PC-9 (cell line): ENCODE data around the gene ALG1. TPM values are rescaled to one million over a fixed set of nuclear protein-coding genes. Genes with fewer than 3 reads are reported as not detected.

ENCODE experiments used
- BruUV-seq: library from RNA; stranded (reverse); fragments of 400-500 nt; replicated peaks from 2 replicates; lab custom pipeline; 2021; lab: Mats Ljungman, UMichigan
- CTCF ChIA-PET: fragments of 300-600 bp; sonication (Branson Sonifier 250); formaldehyde crosslinking; loops from one replicate; lab custom pipeline; 2022; ENCODE audit warnings: antibody characterized with exemption; lab: Charles Lee
- POLR2A ChIA-PET: fragments of 300-600 bp; sonication (Branson Sonifier 250); formaldehyde crosslinking; loops from one replicate; lab custom pipeline; 2022; ENCODE audit warnings: antibody characterized with exemption; ENCODE audit not compliant: unreplicated experiment; lab: Charles Lee
- DNase-seq, 2 experiments: peaks; one replicate each; pipeline versions ENCODE4 v3.0.0 to v3.0.0-alpha.2; 2015 to 2022; ENCODE audit warnings: mixed read lengths in 1 of 2
- H2AFZ ChIP-seq: fragments of 200-600 bp; sonication (generic); 2 replicates; pipeline ENCODE4 v1.8.1; 2017; ENCODE audit warnings: antibody characterized with exemption
- H3F3A ChIP-seq: fragments of 200-600 bp; sonication (generic); 2 replicates; pipeline ENCODE4 v1.8.1; 2017; ENCODE audit warnings: antibody characterized with exemption, mild to moderate bottlenecking, low read depth; ENCODE audit not compliant: insufficient read depth
- H3K27ac ChIP-seq: fragments of 200-600 bp; sonication (generic); 2 replicates; pipeline ENCODE4 v1.6.1; 2016; ENCODE audit warnings: mixed run types
- H3K27me3 ChIP-seq: fragments of 200-600 bp; sonication (generic); 2 replicates; pipeline ENCODE4 v1.6.1; 2016; ENCODE audit warnings: low read depth, mixed run types; ENCODE audit not compliant: insufficient read depth
- H3K36me3 ChIP-seq: fragments of 200-600 bp; sonication (generic); 2 replicates; pipeline ENCODE4 v1.6.1; 2016; ENCODE audit warnings: low read depth, mixed run types
- H3K4me1 ChIP-seq: fragments of 200-600 bp; sonication (generic); replicated peaks from 2 replicates; pipeline ENCODE4 v1.6.1; 2016; ENCODE audit warnings: mixed run types; ENCODE audit not compliant: insufficient read depth
- H3K4me2 ChIP-seq: fragments of 200-600 bp; sonication (generic); 2 replicates; pipeline ENCODE4 v1.6.1; 2017; ENCODE audit warnings: mixed run types
- H3K4me3 ChIP-seq: fragments of 200-600 bp; sonication (generic); 2 replicates; pipeline ENCODE4 v1.6.1; 2016; ENCODE audit warnings: mixed run types
- H3K79me2 ChIP-seq: fragments of 200-600 bp; sonication (generic); 2 replicates; pipeline ENCODE4 v1.6.1; 2017; ENCODE audit warnings: low read depth, mixed run types
- H3K9me2 ChIP-seq: fragments of 200-600 bp; sonication (generic); 2 replicates; pipeline ENCODE4 v1.8.1; 2017; ENCODE audit warnings: mild to moderate bottlenecking; ENCODE audit not compliant: insufficient read depth
- H3K9me3 ChIP-seq: fragments of 200-600 bp; sonication (generic); 2 replicates; pipeline ENCODE4 v1.8.1; 2016; ENCODE audit warnings: low read depth; ENCODE audit not compliant: insufficient read depth
- H4K20me1 ChIP-seq: fragments of 200-600 bp; sonication (generic); 2 replicates; pipeline ENCODE4 v1.8.1; 2017; ENCODE audit not compliant: insufficient read depth
- EZH2 ChIP-seq: fragments of 200-600 bp; sonication (generic); IDR thresholded peaks from 2 replicates; pipeline ENCODE4 v1.8.0; 2017; ENCODE audit warnings: antibody characterized with exemption, low read depth
- intact Hi-C: fragments of 100-400 bp; cut with micrococcal nuclease; formaldehyde crosslinking; loops from one replicate; pipeline ENCODE4 v1.10.0; 2022; ENCODE audit not compliant: unreplicated experiment
- total RNA-seq: library from RNA; stranded (reverse); gene quantifications from 2 replicates; pipeline ENCODE4 v1.2.3, GENCODE V29; 2021
- TF ChIP-seq, protein P1 (sequence below): fragments of 200-600 bp; sonication (generic); conservative IDR thresholded peaks from 2 replicates; pipeline ENCODE4 v1.6.1; 2017; ENCODE audit warnings: mixed run types, antibody characterized with exemption, mild to moderate bottlenecking, moderate library complexity

The ALG1 gene
- total RNA-seq, 1 experiment from 2014 or later = 37.3 TPM

DNA sequence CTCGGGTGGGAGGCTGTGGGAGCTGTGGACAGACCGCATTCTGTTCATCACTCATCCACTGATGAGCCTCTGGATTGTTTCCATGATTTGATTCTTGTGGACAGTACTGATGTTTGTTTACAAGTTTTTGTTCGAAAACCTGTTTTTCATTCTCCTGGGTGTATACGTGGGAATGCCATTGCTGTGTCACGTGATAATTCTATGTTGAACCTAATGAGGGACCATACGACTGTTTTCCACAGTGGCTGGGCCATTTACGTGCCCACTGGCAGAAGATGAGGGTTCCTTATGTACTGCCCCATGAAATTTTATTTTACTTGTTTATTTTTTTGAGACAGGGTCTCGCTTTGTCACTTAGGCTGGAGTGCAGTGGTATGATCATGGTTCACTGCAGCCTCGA lies 2.6 kb upstream of the ALG1 start:
- CTCF ChIA-PET = no interaction called here
- DNase-seq = no peak
- intact Hi-C loops = no loop called here
- Histone ChIP-seq H3K4me1 (peaks cover 12% of the 10 kb centered on the region), H3F3A (no peaks in the 10 kb centered on the region; the same call in 1 of the 2 replicates), H3K36me3 (no peaks in the 10 kb centered on the region), H3K9me2 (no peaks in the 10 kb centered on the region), H3K9me3 (no peaks in the 10 kb centered on the region), H3K79me2 (peaks cover 16% of the 10 kb centered on the region; the same call in 1 of the 2 replicates), H2AFZ (no peak overlapping the region), H3K27ac (no peak overlapping the region), H3K27me3 (peaks cover 30% of the 10 kb centered on the region), H3K4me2 (no peak overlapping the region), H3K4me3 (no peak overlapping the region), H4K20me1 (no peaks in the 10 kb centered on the region; the same call in 1 of the 2 replicates)
- BruUV-seq = no TSS peak
- TF ChIP-seq, protein P1, sequence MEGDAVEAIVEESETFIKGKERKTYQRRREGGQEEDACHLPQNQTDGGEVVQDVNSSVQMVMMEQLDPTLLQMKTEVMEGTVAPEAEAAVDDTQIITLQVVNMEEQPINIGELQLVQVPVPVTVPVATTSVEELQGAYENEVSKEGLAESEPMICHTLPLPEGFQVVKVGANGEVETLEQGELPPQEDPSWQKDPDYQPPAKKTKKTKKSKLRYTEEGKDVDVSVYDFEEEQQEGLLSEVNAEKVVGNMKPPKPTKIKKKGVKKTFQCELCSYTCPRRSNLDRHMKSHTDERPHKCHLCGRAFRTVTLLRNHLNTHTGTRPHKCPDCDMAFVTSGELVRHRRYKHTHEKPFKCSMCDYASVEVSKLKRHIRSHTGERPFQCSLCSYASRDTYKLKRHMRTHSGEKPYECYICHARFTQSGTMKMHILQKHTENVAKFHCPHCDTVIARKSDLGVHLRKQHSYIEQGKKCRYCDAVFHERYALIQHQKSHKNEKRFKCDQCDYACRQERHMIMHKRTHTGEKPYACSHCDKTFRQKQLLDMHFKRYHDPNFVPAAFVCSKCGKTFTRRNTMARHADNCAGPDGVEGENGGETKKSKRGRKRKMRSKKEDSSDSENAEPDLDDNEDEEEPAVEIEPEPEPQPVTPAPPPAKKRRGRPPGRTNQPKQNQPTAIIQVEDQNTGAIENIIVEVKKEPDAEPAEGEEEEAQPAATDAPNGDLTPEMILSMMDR = no peak
- no peak for TF ChIP-seq EZH2
- POLR2A ChIA-PET = no interaction called here

DNA sequence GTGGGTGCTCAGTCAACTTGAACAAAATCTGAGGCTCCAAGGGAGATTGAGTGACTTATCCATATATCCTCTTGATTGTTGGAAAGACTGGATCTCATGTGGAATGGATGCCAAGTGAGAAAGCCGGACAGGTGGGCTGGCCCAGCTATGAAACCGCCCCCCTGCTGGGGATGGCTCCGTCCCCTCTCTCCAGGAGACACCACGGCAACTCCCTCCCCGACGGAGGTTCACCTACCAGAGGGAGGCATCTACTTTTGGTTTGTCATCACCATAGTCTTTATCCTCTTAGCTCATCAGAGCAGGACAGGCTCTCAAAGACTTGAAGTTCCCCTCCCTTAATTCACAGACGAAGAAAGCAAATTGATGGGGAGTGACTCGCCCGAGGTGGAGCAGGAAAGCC lies 1.8 kb upstream of the ALG1 start:
- CTCF ChIA-PET = no interaction called here
- no peak overlapping the region for H3K27ac ChIP-seq
- intact Hi-C loops = no loop called here
- H3K4me1 ChIP-seq = peaks cover 12% of the 10 kb centered on the region
- peaks cover 23% of the 10 kb centered on the region for H3K27me3 ChIP-seq
- no peaks in the 10 kb centered on the region for H3K9me3 ChIP-seq
- no peak overlapping the region for H3K4me3 ChIP-seq
- DNase-seq = no peak
- H3K4me2 ChIP-seq = no peak overlapping the region
- POLR2A ChIA-PET = interaction anchor here (0.5 kb wide), 1 partner anchor 159 kb away, joined by 3 read pairs; no protein-coding TSS in a partner anchor
- no peaks in the 10 kb centered on the region; the same call in 1 of the 2 replicates for H4K20me1 ChIP-seq
- H3K79me2 ChIP-seq = peaks cover 22% of the 10 kb centered on the region; the same call in 1 of the 2 replicates
- no peaks in the 10 kb centered on the region for H3K9me2 ChIP-seq
- TF ChIP-seq EZH2 = no peak
- TF ChIP-seq, protein P1 = no peak
- H3F3A ChIP-seq = no peaks in the 10 kb centered on the region; the same call in 1 of the 2 replicates
- H2AFZ ChIP-seq = no peak overlapping the region
- no peaks in the 10 kb centered on the region for H3K36me3 ChIP-seq
- no TSS peak for BruUV-seq

DNA sequence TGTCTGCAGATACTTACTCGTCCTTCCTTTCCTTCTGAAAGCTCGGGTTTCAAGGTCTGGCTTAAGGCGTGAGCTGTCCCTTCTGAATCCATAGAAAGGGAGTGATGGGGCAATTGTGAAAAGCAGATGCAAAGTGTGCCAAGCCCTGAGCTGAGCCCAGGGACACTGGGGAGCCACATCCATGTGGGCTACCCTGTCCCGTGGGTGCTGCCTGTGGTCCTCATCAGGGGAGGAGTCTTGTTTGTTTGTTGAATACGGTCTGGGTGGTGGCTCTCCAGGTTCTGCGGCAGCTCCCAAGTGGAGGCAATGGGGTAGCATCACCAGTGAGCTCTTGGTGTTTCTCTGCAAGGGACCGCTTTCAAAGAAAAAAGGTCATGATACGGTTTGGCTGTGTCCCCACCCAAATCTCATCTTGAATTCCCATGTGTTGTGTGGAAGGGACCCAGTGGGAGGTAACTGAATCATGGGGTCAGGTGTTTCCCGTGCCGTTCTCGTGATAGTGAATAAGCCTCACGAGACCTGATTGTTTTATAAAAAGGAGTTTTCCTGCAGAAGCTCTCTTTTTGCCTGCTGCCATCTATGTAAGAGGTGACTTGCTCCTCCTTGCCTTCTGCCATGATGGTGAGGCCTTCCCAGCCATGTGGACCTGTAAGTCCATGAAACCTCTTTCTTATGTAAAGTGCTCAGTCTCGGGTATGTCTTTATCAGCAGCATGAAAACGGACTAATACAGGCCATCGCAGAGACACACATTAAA lies 1.0 kb upstream of the ALG1 start:
- peaks cover 15% of the 10 kb centered on the region for H3K27me3 ChIP-seq
- CTCF ChIA-PET = no interaction called here
- BruUV-seq = no TSS peak
- peaks cover 12% of the 10 kb centered on the region for H3K4me1 ChIP-seq
- H3F3A ChIP-seq = no peaks in the 10 kb centered on the region; the same call in 1 of the 2 replicates
- no peaks in the 10 kb centered on the region for H4K20me1 ChIP-seq
- H3K9me3 ChIP-seq = no peaks in the 10 kb centered on the region
- POLR2A ChIA-PET = interaction anchor here (0.6 kb wide), 1 partner anchor 1177 kb away, joined by 5 read pairs; no protein-coding TSS in a partner anchor
- intact Hi-C loops = no loop called here
- H3K36me3 ChIP-seq = no peaks in the 10 kb centered on the region; the same call in 1 of the 2 replicates
- peak overlapping the region; percentile 72; the same call in 1 of the 2 replicates for H3K4me3 ChIP-seq
- no peak for DNase-seq
- TF ChIP-seq EZH2 = no peak
- TF ChIP-seq, protein P1 = no peak
- no peaks in the 10 kb centered on the region for H3K9me2 ChIP-seq
- H2AFZ ChIP-seq = peak overlapping the region; percentile 100
- H3K4me2 ChIP-seq = peak overlapping the region; percentile 90
- H3K79me2 ChIP-seq = peaks cover 22% of the 10 kb centered on the region; the same call in 1 of the 2 replicates
- H3K27ac ChIP-seq = no peak overlapping the region
